ENCODE results near the gene XKR8. TPM values are rescaled to one million over a fixed set of nuclear protein-coding genes. Genes with fewer than 3 reads are reported as not detected.

Gene XKR8
- total and polyA plus RNA-seq, 2 donors (not counting 1 experiment from before 2014, with no cell fraction given): 3.4 to 8.7 TPM

GRCh38 chr1:27979859-27980201 lies 20.1 kb downstream of the XKR8 start:
- ChIA-PET POLR2A (interaction anchor here (1.0 kb wide), 1 partner anchor 122 kb away, joined by 3 read pairs; no protein-coding TSS in a partner anchor), CTCF (interaction anchor here (0.8 to 6.7 kb wide), 20 partner anchors 8 to 897 kb away, joined by 3 to 147 read pairs (median 5); partner anchors contain the start of gene IFI6)
- Mint-ChIP-seq H3K27ac (no peak overlapping the region), H3K9me3 (ENCODE audit: insufficient read depth) (no peaks in the 10 kb centered on the region), H3K4me3 (no peak overlapping the region), H3K27me3 (no peaks in the 10 kb centered on the region), H3K4me1 (peaks cover 4% of the 10 kb centered on the region)
- DNase-seq (no peak), ATAC-seq (ENCODE audit: low read depth) (no peak)
- no peak overlapping the region for H3K9ac ChIP-seq (ENCODE audit: low read length)
- H3K4me2 ChIP-seq (replicated peaks; ENCODE audit: low read depth, low read length, poor library complexity, severe bottlenecking): no peak overlapping the region
- no peak overlapping the region for H3K27ac ChIP-seq (ENCODE audit: low read length in 2 of 2)
- peaks cover 0 to 11% of the 10 kb centered on the region in 2 experiments for H3K36me3 ChIP-seq (replicated peaks in 1 of 2; ENCODE audit: control extremely low read depth in 1 of 2, control insufficient read depth in 1 of 2, extremely low read depth in 1 of 2, insufficient read depth in 2 of 2, low read length in 1 of 2)
- WGBS (ENCODE audit: insufficient coverage): 18% methylated on average over 2 of the region's 2 CpGs
- no peaks in the 10 kb centered on the region for H3K79me2 ChIP-seq (ENCODE audit: control insufficient read depth, insufficient read depth, low read length)
- H3K9me3 ChIP-seq (ENCODE audit: control extremely low read depth in 1 of 3, control insufficient read depth in 2 of 3, insufficient read depth in 1 of 3, low read length in 2 of 3): no peaks in the 10 kb centered on the region
- H4K20me1 ChIP-seq (ENCODE audit: control insufficient read depth, insufficient read depth, low read length, poor library complexity, severe bottlenecking): no peaks in the 10 kb centered on the region
- no peak overlapping the region for H3K4me3 ChIP-seq (ENCODE audit: control extremely low read depth in 1 of 5, extremely low read depth in 1 of 5, insufficient read depth in 1 of 5, low read depth in 2 of 5, low read length in 4 of 5)
- H2AFZ ChIP-seq (ENCODE audit: insufficient read depth, low read depth, low read length, poor library complexity, severe bottlenecking): no peak overlapping the region
- TF ChIP-seq EZH2 (IDR thresholded peaks at IDR 0.05; ENCODE audit: borderline replicate concordance, insufficient read depth, low read depth, low read length, poor library complexity, severe bottlenecking): no peak
- peak; percentile 39 for TF ChIP-seq CTCF (IDR thresholded peaks at IDR 0.05)
- H3K4me1 ChIP-seq (ENCODE audit: control insufficient read depth in 2 of 2, insufficient read depth in 2 of 2, low read length in 2 of 2): peaks cover 0 to 7% of the 10 kb centered on the region in 2 donors
- intact Hi-C loops (cut with micrococcal nuclease): loop anchor here (1.0 kb wide), 2 partner anchors 40 to 122 kb away; no protein-coding TSS in a partner anchor
- H3K27me3 ChIP-seq (replicated peaks in 1 of 4; ENCODE audit: control extremely low read depth in 1 of 4, control insufficient read depth in 3 of 4, insufficient read depth in 4 of 4, low read length in 3 of 4): no peaks in the 10 kb centered on the region

- H3K27ac ChIP-seq (ENCODE audit: low read length in 2 of 2): no peak overlapping the region
- Mint-ChIP-seq H3K4me1 (peaks cover 4% of the 10 kb centered on the region), H3K27ac (no peak overlapping the region), H3K9me3 (ENCODE audit: insufficient read depth) (no peaks in the 10 kb centered on the region), H3K4me3 (no peak overlapping the region), H3K27me3 (no peaks in the 10 kb centered on the region)
- peaks cover 0 to 8% of the 10 kb centered on the region in 2 experiments for H3K36me3 ChIP-seq (replicated peaks in 1 of 2; ENCODE audit: control extremely low read depth in 1 of 2, control insufficient read depth in 1 of 2, extremely low read depth in 1 of 2, insufficient read depth in 2 of 2, low read length in 1 of 2)
- no peaks in the 10 kb centered on the region for H3K27me3 ChIP-seq (replicated peaks in 1 of 4; ENCODE audit: control extremely low read depth in 1 of 4, control insufficient read depth in 3 of 4, insufficient read depth in 4 of 4, low read length in 3 of 4)
- WGBS (ENCODE audit: insufficient coverage): 100% methylated on average over 1 of the region's 1 CpG
- ATAC-seq (ENCODE audit: low read depth) (no peak), DNase-seq (no peak)
- H3K4me2 ChIP-seq (replicated peaks; ENCODE audit: low read depth, low read length, poor library complexity, severe bottlenecking): no peak overlapping the region
- CTCF ChIA-PET: interaction anchor here (0.7 to 6.7 kb wide), 22 partner anchors 9 to 897 kb away, joined by 3 to 147 read pairs (median 5); partner anchors contain the start of gene IFI6
- intact Hi-C loops (cut with micrococcal nuclease): no loop called here
- no peaks in the 10 kb centered on the region for H4K20me1 ChIP-seq (ENCODE audit: control insufficient read depth, insufficient read depth, low read length, poor library complexity, severe bottlenecking)
- POLR2A ChIA-PET: interaction anchor here (0.5 to 1.0 kb wide), 2 partner anchors 122 to 152 kb away, joined by 3 to 12 read pairs; no protein-coding TSS in a partner anchor
- H3K9ac ChIP-seq (ENCODE audit: low read length): no peak overlapping the region
- TF ChIP-seq CTCF (IDR thresholded peaks at IDR 0.05): no peak
- no peak for TF ChIP-seq EZH2 (IDR thresholded peaks at IDR 0.05; ENCODE audit: borderline replicate concordance, insufficient read depth, low read depth, low read length, poor library complexity, severe bottlenecking)
- no peak overlapping the region for H3K4me3 ChIP-seq (ENCODE audit: control extremely low read depth in 1 of 5, extremely low read depth in 1 of 5, insufficient read depth in 1 of 5, low read depth in 2 of 5, low read length in 4 of 5)
- H3K4me1 ChIP-seq (ENCODE audit: control insufficient read depth in 2 of 2, insufficient read depth in 2 of 2, low read length in 2 of 2): peaks cover 0 to 7% of the 10 kb centered on the region in 2 donors
- H2AFZ ChIP-seq (ENCODE audit: insufficient read depth, low read depth, low read length, poor library complexity, severe bottlenecking): no peak overlapping the region
- H3K9me3 ChIP-seq (ENCODE audit: control extremely low read depth in 1 of 3, control insufficient read depth in 2 of 3, insufficient read depth in 1 of 3, low read length in 2 of 3): no peaks in the 10 kb centered on the region
- no peaks in the 10 kb centered on the region for H3K79me2 ChIP-seq (ENCODE audit: control insufficient read depth, insufficient read depth, low read length)
Measured at GRCh38 chr1:27980216-27980845, 20.6 kb downstream of the XKR8 start.

All from B cell (primary cell).